Spleen (tissue), 7 donors: ENCODE measurements around the gene CHST7.
"Not testable (repeated sequence)": the region's sequence is repeated elsewhere in the genome, so short reads cannot be mapped to it uniquely, and the experiment has no call there.

Source experiments
- CTCF ChIP-seq, 11 experiments: fragments of 200-600 bp in 7 of 11; fragments of 450-650 bp in 4 of 11; sonication (generic) in 4 of 11; IDR thresholded peaks in 8 of 11; conservative IDR thresholded peaks in 3 of 11; 1 replicate in 7 of 11; 2 replicates in 4 of 11; pipeline versions ENCODE4 v1.4.0 to v1.8.0; 2016 to 2021; ENCODE audit warnings: antibody characterized with exemption in 11 of 11, inconsistent platforms in 4 of 11, mild to moderate bottlenecking in 1 of 11
- POLR2A ChIP-seq, 3 donors: fragments of 450-650 bp; IDR thresholded peaks; one replicate each; pipeline ENCODE4 v1.5.1; 2017; ENCODE audit warnings: antibody characterized with exemption in 3 of 3, mild to moderate bottlenecking in 1 of 3
- POLR2AphosphoS5 ChIP-seq, 3 donors: sonication (generic); formaldehyde crosslinking; IDR thresholded peaks; one replicate each; pipeline ENCODE4 v1.5.1; 2017; ENCODE audit warnings: antibody characterized with exemption in 3 of 3
- donor health status: DM: no; HTN: no; CAD: no; lungs with moderate emphysema.
- donor health status: DM: no; HTN: no; CAD: no.
- donor health status: DM: no; HTN: no; CAD: no.

GRCh38 chrX:46544527-46544926, 29.0 kb upstream of the CHST7 start:
- not testable (repeated sequence) for TF ChIP-seq CTCF (IDR thresholded peaks at IDR 0.05 in 8 of 11, conservative IDR thresholded peaks at IDR 0.05 in 3 of 11); POLR2A (IDR thresholded peaks at IDR 0.05); POLR2AphosphoS5 (IDR thresholded peaks at IDR 0.05)
